ENCODE results near the gene CEP128. TPM values are rescaled to one million over a fixed set of nuclear protein-coding genes. Genes with fewer than 3 reads are reported as not detected.

CEP128 gene
- polyA plus RNA-seq, 1 donor (not counting 4 experiments of a cell fraction or from before 2014, with no cell fraction given), result 2.6 TPM

DNA sequence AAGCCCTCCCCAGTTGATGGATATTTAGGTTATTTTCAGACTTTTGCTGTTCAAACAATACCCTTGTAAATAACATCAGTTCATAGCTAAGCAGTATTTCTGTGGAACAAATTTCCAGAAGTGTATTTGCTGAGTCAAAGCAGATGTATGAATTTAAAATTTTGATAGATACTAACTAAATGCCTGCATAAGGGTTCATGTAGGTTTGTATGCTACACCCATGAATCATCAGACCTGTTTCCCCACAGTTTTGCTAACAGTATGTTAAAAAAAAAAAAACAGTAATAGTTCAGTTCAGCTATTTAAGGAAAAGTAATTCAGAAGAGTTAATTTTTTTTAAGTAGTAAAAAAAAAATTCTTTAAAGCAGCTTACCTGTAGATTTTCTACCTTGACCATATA, 494.1 kb downstream of the CEP128 start:
- no peaks in the 10 kb centered on the region for H3K9me3 ChIP-seq (ENCODE audit: control insufficient read depth, low read depth, low read length)
- H3K9me1 ChIP-seq (ENCODE audit: control insufficient read depth, extremely low read depth, insufficient read depth, low read length), result no peaks in the 10 kb centered on the region
- H3K79me2 ChIP-seq (ENCODE audit: control insufficient read depth, insufficient read depth, low read length), result no peaks in the 10 kb centered on the region
- H3K36me3 ChIP-seq (ENCODE audit: control insufficient read depth in 2 of 2, extremely low read depth in 1 of 2, insufficient read depth in 2 of 2, low read length in 2 of 2), result no peaks in the 10 kb centered on the region
- no peak overlapping the region for H3K27ac ChIP-seq (ENCODE audit: control insufficient read depth, insufficient read depth, low read length)
- DNase-seq (ENCODE audit: low read depth, low spot score) (no peak), FAIRE-seq (no peak)
- H3K4me3 ChIP-seq (ENCODE audit: control insufficient read depth in 2 of 3, extremely low read depth in 1 of 3, insufficient read depth in 2 of 3, low read depth in 1 of 3, low read length in 3 of 3), result no peak overlapping the region
- dilution Hi-C loops (cut with MboI; ENCODE audit: extremely low pct_ligation_motif_present, low sequenced_read_pairs), result no loop called here
- H3K4me1 ChIP-seq (ENCODE audit: control insufficient read depth, extremely low read depth, insufficient read depth, low read length), result no peaks in the 10 kb centered on the region
- H2AFZ ChIP-seq (ENCODE audit: control insufficient read depth, low read length), result no peak overlapping the region
- H3K9ac ChIP-seq (ENCODE audit: control insufficient read depth, extremely low read depth, insufficient read depth, low read length), result no peak overlapping the region
- H4K20me1 ChIP-seq (ENCODE audit: control insufficient read depth, extremely low read depth, insufficient read depth, low read length), result no peaks in the 10 kb centered on the region
- TF ChIP-seq EZH2 (IDR thresholded peaks at IDR 0.05; ENCODE audit: low read length), result no peak
- TF ChIP-seq, protein P1, sequence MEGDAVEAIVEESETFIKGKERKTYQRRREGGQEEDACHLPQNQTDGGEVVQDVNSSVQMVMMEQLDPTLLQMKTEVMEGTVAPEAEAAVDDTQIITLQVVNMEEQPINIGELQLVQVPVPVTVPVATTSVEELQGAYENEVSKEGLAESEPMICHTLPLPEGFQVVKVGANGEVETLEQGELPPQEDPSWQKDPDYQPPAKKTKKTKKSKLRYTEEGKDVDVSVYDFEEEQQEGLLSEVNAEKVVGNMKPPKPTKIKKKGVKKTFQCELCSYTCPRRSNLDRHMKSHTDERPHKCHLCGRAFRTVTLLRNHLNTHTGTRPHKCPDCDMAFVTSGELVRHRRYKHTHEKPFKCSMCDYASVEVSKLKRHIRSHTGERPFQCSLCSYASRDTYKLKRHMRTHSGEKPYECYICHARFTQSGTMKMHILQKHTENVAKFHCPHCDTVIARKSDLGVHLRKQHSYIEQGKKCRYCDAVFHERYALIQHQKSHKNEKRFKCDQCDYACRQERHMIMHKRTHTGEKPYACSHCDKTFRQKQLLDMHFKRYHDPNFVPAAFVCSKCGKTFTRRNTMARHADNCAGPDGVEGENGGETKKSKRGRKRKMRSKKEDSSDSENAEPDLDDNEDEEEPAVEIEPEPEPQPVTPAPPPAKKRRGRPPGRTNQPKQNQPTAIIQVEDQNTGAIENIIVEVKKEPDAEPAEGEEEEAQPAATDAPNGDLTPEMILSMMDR (optimal IDR thresholded peaks at IDR 0.05 in 1 of 3, IDR thresholded peaks at IDR 0.05 in 1 of 3, conservative IDR thresholded peaks at IDR 0.05 in 1 of 3; ENCODE audit: extremely low read depth in 1 of 3, insufficient read depth in 2 of 3, low read length in 3 of 3), result no peak
- no peaks in the 10 kb centered on the region for H3K27me3 ChIP-seq (ENCODE audit: control insufficient read depth, extremely low read depth, insufficient read depth, low read length)
- no peak overlapping the region for H3K4me2 ChIP-seq (ENCODE audit: control insufficient read depth, extremely low read depth, insufficient read depth, low read depth, low read length)

Small RNA genes within 50 kb of the gene (small RNA-seq; reads per million reads assigned to genes)
- gene AC022404.1 (ENCODE audit: insufficient read length in 3 of 3, low read depth in 3 of 3, low replicate concordance in 1 of 3), result 0 reads per million in 3 experiments

Other genes starting within 250 kb of the CEP128 start
- 0.03 TPM in 1 of 3 replicates, not detected in the others for gene TSHR, start 13.9 kb upstream of the CEP128 start, polyA plus RNA-seq